HG02973 (cell line): ENCODE measurements around the gene IL22RA2.
"Not testable (repeated sequence)": the region's sequence is repeated elsewhere in the genome, so short reads cannot be mapped to it uniquely, and the experiment has no call there.

Source experiments
- ATAC-seq: cut with Tn5 transposase; IDR thresholded peaks from one replicate; pipeline ENCODE4 v1.9.1; 2021; ENCODE audit warnings: moderate library complexity; ENCODE audit not compliant: unreplicated experiment

Gene IL22RA2

DNA sequence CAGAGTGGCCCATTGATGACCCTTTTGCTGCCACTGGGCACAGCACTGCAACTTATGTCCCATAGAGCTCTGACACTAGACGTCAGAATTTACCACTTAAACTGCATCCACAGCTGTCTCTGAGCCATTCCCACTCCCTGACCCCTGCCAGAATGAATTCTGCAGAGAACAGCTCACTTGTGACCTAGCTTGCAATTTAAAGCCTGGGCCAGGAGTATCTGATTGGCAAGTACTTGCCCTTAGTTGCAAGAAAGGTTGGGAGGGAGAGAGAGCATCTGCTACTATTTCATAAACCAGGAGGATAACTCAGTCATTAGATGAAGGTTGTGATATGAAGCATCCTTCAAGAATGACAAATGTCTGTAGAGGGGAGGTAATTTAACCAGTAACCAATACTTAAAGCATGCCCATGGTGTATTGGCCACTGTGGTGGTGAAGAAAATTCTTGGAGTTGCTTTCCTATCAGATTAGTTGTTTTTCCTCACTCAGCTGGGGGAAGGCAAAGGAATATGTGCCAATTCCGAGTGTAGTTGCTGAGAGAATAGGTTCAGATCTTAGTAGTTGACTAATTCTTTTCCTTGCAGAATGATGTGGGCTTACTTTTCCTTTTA is 46.5 kb downstream of the IL22RA2 start:
- ATAC-seq, result no peak

DNA sequence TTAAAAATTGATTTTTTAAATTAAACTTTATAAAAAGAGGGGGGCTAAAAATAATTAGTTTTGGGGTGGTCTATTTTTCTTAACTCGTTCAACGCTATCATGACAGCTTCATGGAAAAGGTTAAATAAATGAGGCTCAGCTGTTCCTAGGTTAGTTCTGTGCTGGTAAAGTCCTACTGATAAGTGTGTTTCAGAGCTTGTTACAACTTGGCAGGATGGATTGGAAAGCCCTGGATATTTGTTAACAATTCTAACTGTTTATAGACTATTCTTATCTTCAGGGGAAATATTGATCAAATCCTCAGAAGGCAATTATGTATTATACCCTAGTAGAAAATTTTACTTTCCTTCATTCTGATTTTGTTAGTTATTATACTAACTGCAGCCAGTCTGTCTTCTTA is 50.4 kb downstream of the IL22RA2 start:
- ATAC-seq, result no peak

DNA sequence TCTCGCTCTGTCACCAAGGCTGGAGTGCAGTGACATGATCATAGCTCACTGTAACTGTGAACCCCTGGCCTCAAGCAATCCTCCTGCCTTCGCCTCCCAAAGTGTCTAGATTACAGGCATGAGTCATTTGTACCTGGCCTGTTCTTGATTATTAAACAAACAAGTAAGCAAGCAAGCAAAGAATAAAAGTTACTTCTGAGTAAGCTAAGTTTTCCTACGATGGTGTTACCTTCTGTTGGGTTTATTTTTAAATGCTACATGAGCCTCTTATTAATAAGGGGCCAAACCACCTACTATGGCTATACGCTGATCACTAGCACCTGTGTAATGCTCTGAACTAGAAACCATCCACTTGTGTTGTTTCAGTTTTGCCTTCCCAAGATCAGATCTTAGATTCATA is 50.8 kb downstream of the IL22RA2 start:
- peak; percentile 67 for ATAC-seq

DNA sequence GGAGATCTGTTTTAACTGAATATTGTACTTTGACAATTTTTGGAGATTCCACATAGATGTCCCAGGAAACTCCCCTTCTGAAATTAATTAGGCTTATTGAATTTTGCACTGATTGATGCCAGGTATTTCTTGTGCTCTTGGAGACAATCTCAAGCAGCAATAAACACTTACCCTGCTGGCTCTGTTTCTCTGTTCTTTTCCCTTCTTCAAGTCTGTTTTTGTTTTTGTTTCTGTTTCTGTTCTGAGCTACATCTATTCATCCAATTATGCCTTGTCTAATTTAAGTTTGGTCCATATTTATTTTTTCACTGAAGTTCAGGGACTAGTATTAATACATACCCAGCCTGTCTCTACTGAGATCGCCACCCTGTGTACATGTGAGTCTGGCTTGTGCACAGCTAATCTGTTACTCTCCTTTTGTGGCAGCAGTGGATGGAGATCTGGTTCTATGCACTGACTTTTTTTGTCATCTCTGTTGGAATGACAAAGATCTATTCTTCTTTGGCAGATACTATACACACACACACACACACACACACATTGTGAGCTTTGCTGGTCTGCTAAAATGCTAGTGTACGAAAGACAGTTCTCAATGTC is 51.9 kb downstream of the IL22RA2 start:
- no peak for ATAC-seq

DNA sequence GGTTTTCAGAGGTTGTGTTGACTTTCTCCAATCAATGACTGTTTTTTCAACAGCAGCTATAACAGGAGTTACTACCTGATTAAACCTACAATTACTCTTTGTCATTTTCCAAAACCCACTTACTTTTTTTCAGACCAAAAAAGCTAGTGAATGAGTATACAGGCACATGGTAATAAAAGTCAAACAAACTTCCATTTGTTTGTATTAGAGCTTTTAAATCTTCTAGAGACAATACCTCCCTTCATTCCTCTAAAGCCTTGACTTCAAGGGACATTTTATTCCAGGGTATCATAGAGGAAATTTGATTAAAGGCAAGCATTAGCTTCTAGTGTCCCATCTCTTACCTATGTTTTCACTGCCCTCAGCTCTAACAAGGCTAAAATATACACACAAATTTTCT is 52.7 kb downstream of the IL22RA2 start:
- ATAC-seq, result no peak

DNA sequence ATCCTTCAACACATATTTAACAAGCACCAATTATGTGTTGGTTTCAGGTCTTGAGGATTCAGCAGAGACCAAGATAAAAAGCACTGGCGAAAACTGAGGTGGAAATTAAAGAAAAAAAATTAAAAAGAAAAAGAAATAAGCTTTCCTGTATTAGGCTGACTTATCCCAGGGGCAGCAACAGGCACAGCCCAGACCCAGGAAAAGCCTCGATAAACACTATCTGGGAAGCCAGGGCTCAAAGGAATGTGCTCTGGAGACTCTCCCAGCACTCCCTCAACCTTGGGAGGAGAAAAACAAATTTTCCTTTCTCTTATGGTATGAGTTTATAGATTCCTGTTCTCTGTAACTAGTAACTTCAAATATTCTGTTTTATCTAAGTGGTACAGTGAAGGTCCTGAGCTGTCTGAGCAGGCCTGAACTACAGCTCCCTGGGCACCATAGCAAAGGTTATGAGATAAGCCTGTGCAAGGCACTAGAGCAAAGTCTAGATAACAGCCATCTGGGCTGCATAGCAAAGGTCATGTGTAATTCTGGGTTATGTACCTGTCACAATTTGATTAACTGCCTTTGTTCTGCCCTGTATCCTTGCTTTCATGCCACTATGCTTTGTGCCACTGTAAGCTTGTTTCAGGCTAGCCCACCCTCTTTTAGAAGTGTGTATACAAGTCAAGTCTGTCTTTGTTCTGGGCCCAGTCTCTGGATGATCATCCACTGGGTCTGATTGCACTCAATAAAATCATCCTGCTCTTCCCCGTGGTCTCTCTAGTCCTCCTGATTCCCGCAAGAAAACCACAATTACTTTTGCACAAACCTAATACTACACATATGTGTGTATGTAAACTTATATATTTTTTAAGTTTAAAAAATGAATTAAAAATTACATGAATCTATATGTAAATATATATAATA is 54.0 kb downstream of the IL22RA2 start:
- no peak for ATAC-seq

DNA sequence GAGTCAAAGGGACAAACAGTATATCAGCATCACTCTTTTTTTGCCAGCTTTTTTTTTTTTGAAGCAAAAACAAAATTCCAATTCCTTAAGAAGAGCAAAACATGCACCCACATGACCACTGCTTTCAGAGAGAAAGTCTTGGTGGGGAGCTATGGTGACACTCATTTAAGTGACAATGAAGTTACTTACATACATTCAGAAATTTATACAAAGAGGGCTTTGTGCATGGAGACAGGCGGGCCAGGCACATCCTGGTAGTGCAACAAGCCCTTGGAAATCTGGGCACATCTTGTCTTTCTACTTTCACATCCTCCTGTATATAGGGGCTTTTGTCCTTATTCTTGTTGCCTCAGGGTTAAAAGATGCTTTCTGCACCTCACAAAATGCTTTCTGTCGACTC is 55.9 kb downstream of the IL22RA2 start:
- ATAC-seq, result no peak

DNA sequence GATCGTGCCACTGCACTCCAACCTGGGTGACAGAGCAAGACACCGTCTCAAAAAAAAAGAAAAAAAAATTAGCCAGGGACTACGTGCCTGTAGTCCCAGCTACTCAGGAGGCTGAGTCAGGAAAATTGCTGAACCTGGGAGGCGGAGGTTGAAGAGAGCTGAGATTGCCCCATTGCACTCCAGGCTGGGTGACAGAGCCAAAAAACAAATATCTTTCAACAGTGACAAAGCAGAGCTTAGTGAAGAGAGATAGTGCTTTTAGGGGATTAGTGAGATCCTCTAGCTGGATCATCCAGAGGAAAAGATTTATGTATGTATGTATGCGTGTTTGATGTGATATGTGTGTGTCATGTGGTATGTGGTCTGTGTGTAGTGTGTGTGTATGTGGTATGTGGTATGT is 56.6 kb downstream of the IL22RA2 start:
- no peak for ATAC-seq

DNA sequence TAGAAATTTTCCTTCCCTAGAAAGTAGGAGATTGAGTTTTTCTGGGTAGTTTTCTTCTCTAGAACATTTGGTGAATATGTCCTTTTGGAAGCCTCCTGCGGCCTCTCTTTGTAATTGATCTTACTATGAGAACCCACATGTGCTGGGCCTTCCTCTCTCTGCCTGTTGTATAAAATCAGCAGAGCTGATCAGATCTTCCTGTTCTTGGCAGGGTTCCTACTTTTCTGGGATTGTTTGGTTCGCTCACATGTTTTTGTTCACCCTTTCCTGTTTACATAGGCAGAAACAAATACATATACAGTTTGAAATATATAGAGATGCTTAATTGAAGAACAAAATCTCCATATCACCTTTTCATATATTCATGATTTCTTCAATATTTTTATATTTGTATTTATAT is 57.8 kb downstream of the IL22RA2 start:
- no peak for ATAC-seq

DNA sequence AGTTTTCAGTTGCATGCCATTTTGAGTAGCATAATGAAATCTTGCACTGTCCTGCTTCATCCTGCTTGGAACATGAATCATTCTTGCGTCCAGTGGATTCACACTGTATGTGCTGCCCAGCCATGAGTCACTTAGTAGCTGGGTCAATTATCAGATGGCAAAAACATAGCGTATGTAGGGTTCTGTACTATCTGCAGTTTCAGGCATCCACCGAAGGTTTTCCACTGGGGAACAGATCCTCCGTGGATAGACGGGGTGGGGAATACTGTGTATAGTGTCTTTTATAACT is 61.4 kb downstream of the IL22RA2 start:
- ATAC-seq, result no peak

DNA sequence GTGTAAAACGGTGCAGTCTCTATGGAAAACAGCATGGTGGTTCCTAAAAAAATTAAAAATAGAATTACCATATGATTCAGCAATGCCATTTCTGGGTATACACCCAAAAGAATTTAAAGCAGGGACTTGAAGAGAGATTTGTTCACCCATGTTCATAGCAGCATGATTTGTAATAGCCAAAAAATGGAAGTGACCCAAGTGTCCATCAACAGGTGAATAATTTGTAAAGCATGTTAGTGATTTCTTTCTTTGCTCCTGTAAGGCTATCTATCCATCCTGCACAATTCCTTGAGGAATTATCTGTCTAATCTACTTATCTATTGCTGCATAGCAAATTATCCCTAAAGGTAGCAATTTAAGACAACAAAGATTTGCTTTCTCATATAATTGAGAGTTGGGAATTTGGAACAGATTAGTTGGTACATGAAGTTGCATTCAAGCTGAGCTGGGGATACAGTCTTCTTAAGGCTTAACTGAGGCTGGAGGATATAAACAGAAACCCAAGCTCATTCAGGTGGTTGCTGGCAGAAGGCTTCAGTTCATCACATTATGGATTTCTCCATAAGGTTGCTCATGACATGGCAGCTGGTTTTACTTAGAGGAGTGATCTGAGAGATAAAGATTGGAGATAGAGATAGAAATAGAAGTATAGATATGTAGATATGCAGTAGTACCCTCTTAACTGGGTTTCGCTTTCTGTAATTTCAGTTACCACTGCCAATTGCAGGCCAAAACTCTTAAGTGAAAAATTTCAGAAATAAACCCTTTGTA is 62.0 kb downstream of the IL22RA2 start:
- no peak for ATAC-seq

DNA sequence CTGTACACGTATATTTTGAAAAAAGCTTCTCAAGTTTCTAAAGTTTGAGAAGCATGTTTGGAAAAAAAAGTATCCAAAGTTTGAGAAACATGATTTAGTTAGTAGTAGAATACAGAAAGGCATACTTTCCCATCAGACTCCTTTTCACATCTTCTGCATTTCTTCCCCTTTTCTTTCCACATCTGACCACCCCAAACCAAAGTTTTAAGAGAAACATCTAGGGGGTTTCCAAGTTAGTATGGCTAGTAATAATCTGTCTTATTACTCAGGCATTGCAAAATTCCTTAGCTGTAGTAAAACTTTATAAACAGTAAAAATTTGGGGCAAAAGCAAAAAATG is 65.7 kb downstream of the IL22RA2 start:
- no peak for ATAC-seq

DNA sequence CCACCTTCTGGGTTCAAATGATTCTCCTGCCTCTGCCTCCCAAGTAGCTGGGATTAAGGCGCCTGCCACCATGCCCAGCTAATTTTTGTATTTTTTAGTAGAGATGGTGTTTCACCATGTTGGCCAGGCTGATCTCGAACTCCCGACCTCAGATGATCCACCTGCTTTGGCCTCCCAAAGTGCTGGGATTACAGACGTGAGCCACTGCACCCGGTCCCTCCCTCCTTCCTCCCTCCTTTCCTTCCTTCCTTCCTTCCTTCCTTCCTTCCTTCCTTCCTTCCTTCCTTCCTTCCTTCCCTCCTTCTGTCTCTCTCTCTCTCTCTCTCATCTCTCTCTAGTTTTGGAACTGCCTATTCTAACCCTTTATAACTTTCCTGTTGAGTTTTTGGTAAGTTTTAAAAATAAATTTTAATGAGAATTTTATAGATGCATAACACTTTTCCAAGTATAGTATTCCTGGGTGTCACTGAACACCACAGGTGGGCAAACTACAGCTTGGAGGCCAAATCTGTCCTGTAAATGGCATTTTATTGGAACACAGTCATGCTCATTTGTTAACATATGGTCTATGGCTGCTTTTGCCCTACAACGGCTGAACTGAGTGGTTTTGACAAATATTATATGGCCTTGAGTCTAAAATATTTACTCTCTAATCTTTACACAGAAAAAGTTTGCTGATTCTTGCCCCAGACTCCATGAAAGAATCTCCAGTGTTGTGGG is 66.2 kb downstream of the IL22RA2 start:
- ATAC-seq, result not testable (repeated sequence)

DNA sequence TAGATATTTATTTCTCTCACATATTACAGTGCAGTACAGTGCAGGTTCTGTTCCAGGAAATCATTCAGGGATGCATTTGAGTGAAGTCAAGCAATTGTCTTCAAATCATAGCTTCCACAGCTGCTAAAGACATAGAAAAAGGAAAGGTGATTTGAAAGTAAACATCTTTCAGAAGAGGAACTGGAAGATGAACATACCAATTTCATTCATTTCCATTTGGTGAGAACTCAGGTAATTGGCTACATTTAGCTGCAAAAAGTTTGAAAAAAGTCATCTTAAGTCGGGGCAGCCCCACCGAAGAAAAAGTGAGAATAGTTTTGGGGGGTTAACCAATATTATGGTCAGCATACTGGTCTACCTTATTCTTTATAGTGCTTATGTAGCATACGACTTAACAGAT is 67.3 kb downstream of the IL22RA2 start:
- ATAC-seq, result peak; percentile 22

DNA sequence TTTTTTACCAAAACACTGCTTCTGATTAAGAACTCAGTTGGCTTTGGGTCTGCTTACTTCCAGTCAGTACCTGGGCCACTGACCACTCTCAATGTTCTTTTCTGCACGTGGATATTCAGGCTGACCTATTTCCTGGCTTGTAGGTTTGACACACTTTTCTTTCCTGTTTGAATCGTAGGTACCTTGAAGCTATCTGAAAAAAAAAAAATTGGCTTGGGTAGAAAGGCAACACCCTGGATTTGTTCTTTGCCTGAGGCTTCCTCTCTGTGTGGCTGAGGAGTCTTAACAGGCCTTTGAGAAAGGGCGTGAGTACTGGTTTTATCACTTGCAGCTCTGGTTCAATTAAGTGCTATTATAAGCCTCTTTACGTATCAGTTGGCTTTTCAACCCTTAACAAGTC is 68.1 kb downstream of the IL22RA2 start:
- no peak for ATAC-seq

DNA sequence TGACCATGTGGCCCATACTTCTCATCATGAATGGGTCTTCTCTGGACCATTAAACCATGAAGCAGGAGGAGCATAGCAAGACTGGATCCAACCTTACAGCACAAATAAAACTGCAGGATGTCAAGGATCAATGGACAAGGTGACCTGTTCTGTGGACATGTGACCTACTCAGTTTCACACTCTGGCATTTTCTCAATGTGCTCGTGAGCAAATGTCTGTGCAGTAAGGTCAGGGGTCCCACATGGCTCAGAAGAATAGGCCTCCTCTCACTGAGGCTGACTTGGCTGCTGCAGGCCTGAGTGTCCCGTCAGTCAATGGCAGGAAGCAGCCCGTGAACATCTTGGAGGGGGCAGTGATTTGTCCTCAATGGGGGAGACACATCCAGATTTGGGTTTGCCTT is 68.5 kb downstream of the IL22RA2 start:
- ATAC-seq, result no peak

DNA sequence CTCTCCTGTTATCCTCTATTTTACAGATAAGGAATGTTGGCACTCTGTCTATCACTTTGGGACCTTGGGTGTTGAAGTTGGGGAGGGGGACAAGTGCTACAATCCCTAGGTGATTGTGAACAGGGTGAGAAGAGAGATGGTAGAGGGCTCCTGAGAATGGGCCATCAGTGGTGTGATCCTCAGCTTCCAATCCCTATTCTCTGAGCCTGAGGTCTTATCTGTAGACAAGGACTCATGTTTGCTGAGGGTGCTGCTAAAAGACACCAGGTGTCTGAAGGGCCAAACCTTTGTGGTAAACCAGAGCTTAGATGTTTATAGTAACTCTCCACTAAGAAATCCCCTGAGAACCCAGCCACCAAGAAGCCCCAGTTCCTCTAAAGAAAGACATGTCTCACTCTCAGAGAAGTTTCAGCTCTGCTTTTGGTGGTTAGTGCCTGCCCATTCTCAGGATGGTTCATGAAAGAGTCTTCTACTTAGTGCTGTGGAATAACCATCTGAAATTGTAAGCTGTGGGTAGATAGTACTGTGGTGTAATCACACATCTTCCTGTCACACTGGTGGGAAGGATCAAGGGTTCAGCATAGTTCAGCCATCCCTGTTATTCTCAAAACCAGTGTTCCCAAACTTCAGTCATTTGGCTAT is 70.5 kb downstream of the IL22RA2 start:
- ATAC-seq, result peak; percentile 81

DNA sequence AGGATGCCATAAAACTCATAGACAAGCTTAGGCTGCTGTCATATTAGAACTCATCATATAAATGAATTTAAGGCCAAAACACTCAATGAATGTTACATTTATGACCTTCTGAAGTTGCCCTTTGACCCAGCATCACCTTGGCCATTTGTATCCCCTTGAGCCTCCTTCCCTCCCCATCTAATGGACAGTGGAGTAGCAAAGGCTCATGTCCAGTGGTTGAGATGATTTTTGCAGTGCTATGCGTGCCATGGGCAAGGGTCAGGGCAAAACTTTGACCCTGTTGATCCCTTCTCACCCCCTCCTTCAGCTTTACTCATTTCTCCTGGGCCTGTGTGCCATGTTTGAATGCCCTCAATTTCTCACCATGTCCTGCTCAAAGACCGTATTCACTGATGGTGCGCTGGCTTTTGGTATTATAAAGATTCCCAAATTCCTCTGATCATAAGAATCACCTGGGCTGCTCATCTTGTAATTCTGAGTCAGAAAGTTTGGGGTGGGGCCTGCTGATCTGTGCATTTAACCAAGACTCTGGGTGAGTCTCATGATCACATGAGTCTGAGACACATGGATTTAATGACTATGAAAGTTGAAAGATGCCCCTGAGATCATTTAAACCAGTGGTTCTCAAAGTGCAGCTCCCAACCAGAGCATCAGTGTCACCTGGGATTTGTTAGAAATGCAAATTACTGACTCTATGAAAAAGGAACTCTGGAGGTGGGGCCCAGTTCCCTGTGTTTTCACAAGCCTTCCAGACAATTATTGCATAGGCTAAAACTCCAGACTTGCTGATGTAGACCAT is 71.2 kb downstream of the IL22RA2 start:
- ATAC-seq, result peak; percentile 28

DNA sequence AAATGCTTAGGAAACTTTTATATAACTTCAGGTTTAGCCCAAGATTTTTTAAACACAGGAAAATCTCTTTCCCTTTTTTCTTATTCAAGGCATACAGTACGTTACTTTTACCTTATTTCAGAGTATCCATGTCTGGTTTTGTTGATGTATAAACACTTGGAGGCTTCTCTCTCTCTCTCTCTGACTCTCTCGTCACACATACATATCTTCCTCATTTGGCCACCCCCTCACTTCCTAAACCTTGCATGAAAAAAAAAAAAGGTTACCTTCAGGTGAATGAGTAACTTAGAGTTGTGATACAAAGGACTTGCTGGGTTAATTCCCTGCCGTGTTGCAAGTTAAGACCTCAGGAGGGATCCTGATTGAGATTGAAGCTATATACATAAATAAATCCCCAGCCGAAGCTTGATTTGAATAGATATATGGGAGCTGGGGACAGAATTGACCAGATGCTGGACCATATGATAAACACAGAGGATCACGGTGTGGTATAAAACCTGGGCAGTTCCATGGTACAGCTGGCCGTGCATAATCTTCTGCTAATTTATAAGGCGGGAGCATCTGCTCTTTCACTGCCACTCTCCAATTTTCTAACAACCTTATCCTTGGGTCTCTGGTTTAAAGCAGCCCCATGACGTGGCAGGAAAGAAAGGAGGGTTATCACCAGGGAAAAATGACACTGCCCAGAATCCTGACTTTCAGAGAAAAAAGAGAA is 73.6 kb downstream of the IL22RA2 start:
- ATAC-seq, result no peak
